K562 (cell line): ENCODE data around the gene RIPK3. TPM values are rescaled to one million over a fixed set of nuclear protein-coding genes. Genes with fewer than 3 reads are reported as not detected.
"Not testable (repeated sequence)": the region's sequence is repeated elsewhere in the genome, so short reads cannot be mapped to it uniquely, and the experiment has no call there.

Experiments
- ATAC-seq: fragments of 200-7000 bp; cut with Tn5 transposase; 3 replicates; pipeline ENCODE4 v1.9.1; 2020; ENCODE audit warnings: moderate library complexity
- BruUV-seq: library from RNA; stranded (reverse); fragments of 400-500 nt; replicated peaks from 2 replicates; lab custom pipeline; 2021; lab: Mats Ljungman, UMichigan
- CTCF ChIA-PET: fragments of 300-600 bp; formaldehyde crosslinking; extraction: SDS; loops from one replicate; lab custom pipeline; 2021; ENCODE audit warnings: low intra/inter-chr PET ratio; lab: Yijun Ruan, JAX
- POLR2A ChIA-PET: fragments of 300-600, 350-650 bp; sonication (Branson Sonifier 250); formaldehyde crosslinking; extraction: SDS; loops from one replicate; lab custom pipeline; 2021; ENCODE audit warnings: antibody characterized with exemption, inconsistent platforms; lab: Yijun Ruan, JAX
- DNase-seq, 4 experiments: peaks; one replicate each; pipeline versions ENCODE4 v3.0.0 to v3.0.0-alpha.2; 2011 to 2018; ENCODE audit warnings: low spot score in 3 of 4, mixed read lengths in 3 of 4; ENCODE audit errors: extremely low read depth in 1 of 4
- FAIRE-seq: peaks from 2 replicates; lab custom pipeline; 2011; peaks lifted over from hg19 to GRCh38; lab: Jason Lieb, UNC
- H2AFZ ChIP-seq: 2 replicates; pipeline ENCODE4 v1.6.0; 2011; ENCODE audit warnings: low read depth, low read length, control low read depth, inconsistent platforms
- H3K27ac ChIP-seq: fragments of 200-600 bp; 3 replicates; pipeline ENCODE4 v1.8.0; 2011; ENCODE audit warnings: low read depth, mild to moderate bottlenecking, control low read depth, inconsistent platforms, low read length, moderate library complexity, mixed read lengths; ENCODE audit errors: extremely low read depth
- H3K27me3 ChIP-seq, 2 experiments: fragments of 300-600 bp in 1 of 2; 2 replicates in 1 of 2; 3 replicates in 1 of 2; pipeline versions ENCODE4 v1.6.0 to v1.8.0; 2011; ENCODE audit warnings: inconsistent platforms in 2 of 2, low read length in 2 of 2, mild to moderate bottlenecking in 1 of 2, mixed read lengths in 1 of 2, moderate library complexity in 1 of 2; ENCODE audit not compliant: control insufficient read depth in 2 of 2, insufficient read depth in 2 of 2
- H3K36me3 ChIP-seq: fragments of 300-600 bp; 3 replicates; pipeline ENCODE4 v1.8.0; 2011; ENCODE audit warnings: mild to moderate bottlenecking, low read length, inconsistent platforms; ENCODE audit not compliant: control insufficient read depth, insufficient read depth
- H3K4me1 ChIP-seq, 2 experiments: fragments of 200-600 bp in 1 of 2; replicated peaks in 1 of 2; 2 replicates in 1 of 2; 3 replicates in 1 of 2; pipeline versions ENCODE4 v1.5.1 to v1.8.0; 2011; ENCODE audit warnings: inconsistent platforms in 2 of 2, low read length in 2 of 2, mild to moderate bottlenecking in 1 of 2, mixed read lengths in 1 of 2, moderate library complexity in 1 of 2; ENCODE audit not compliant: control insufficient read depth in 2 of 2, insufficient read depth in 2 of 2
- H3K4me2 ChIP-seq: 2 replicates; pipeline ENCODE4 v1.6.1; 2011; ENCODE audit warnings: low read length, control low read depth, inconsistent platforms, mixed read lengths; ENCODE audit not compliant: insufficient read depth
- H3K4me3 ChIP-seq: fragments of 200-600 bp; sonication (generic), shearing (Covaris generic); 2 replicates; pipeline ENCODE4 v1.5.1; 2016; ENCODE audit warnings: control low read depth, inconsistent platforms
- H3K79me2 ChIP-seq: fragments of 200-600 bp; 3 replicates; pipeline ENCODE4 v1.8.0; 2011; ENCODE audit warnings: low read length, inconsistent platforms; ENCODE audit not compliant: control insufficient read depth, insufficient read depth
- H3K9ac ChIP-seq, 2 experiments: 2 replicates each; pipeline versions ENCODE4 v1.6.0 to v1.6.1; 2011; ENCODE audit warnings: low read depth in 2 of 2, low read length in 2 of 2, control low read depth in 1 of 2, inconsistent platforms in 1 of 2, mild to moderate bottlenecking in 1 of 2, mixed read lengths in 1 of 2; ENCODE audit not compliant: insufficient read depth in 1 of 2
- H3K9me1 ChIP-seq: one replicate; pipeline ENCODE4 v1.6.0; 2011; ENCODE audit warnings: inconsistent platforms, mild to moderate bottlenecking, low read length, moderate library complexity; ENCODE audit not compliant: control insufficient read depth, insufficient read depth
- H3K9me3 ChIP-seq: replicated peaks from 2 replicates; pipeline ENCODE4 v1.5.1; 2011; ENCODE audit warnings: low read depth, low read length, inconsistent platforms; ENCODE audit not compliant: control insufficient read depth, insufficient read depth
- H4K20me1 ChIP-seq: replicated peaks from 2 replicates; pipeline ENCODE4 v1.6.1; 2011; ENCODE audit warnings: low read length, inconsistent platforms, mixed read lengths; ENCODE audit not compliant: control insufficient read depth, insufficient read depth
- CBFA2T3 ChIP-seq: fragments of 450-650 bp; IDR thresholded peaks from 2 replicates; pipeline ENCODE4 v1.6.1; 2017
- HNRNPLL ChIP-seq: fragments of 200-400 bp; formaldehyde crosslinking; IDR thresholded peaks from 2 replicates; pipeline ENCODE4 v1.6.1; 2017; ENCODE audit warnings: low read length, low read depth, mild to moderate bottlenecking; ENCODE audit not compliant: poor library complexity, severe bottlenecking
- SMARCE1 ChIP-seq: fragments of 450-650 bp; IDR thresholded peaks from 2 replicates; pipeline ENCODE4 v1.7.1; 2016; ENCODE audit warnings: mild to moderate bottlenecking
- ZBTB11 ChIP-seq, 3 experiments: fragments of 200-800 bp in 1 of 3; fragments of 250-450 bp in 1 of 3; fragments of 450-650 bp in 1 of 3; sonication (Bioruptor Pico) in 1 of 3; sonication (Bioruptor generic) in 1 of 3; formaldehyde crosslinking in 1 of 3; IDR thresholded peaks; 2 replicates each; pipeline versions ENCODE4 v1.6.1 to v1.8.0; 2016 to 2022; ENCODE audit warnings: mild to moderate bottlenecking in 2 of 3, missing genetic modification characterization in 2 of 3, missing compliant biosample characterization in 1 of 3, moderate library complexity in 1 of 3
- WGBS: fragments of 100-300 bp; shearing (Covaris generic); methylation state at CpG from one replicate; pipeline ENCODE4 v1.1.6; 2016; ENCODE audit warnings: low coverage, mixed read lengths; ENCODE audit not compliant: insufficient coverage; ENCODE audit errors: missing lambda C conversion rate; 5-methylcytosine and 5-hydroxymethylcytosine counted together
- in situ Hi-C: fragments of 300-500 bp; cut with MboI; formaldehyde crosslinking; loops from 4 replicates; pipeline ENCODE4 v1.15.0; 2018; ENCODE audit warnings: inconsistent platforms, mixed read lengths
- intact Hi-C: fragments of 100-400 bp; cut with micrococcal nuclease; formaldehyde crosslinking; loops from 2 replicates; pipeline ENCODE4 v1.14.2; 2022
- polyA plus RNA-seq, 8 experiments: library from polyadenylated mRNA; depleted of rRNA in 4 of 8; stranded (reverse) in 5 of 8; unstranded in 3 of 8; fragments of >200 nt; fragmentation: Nextera tagmentation in 2 of 8; fragmentation: Illumina TruSeq in 1 of 8; extraction: Ambion mirVana in 2 of 8; extraction: Trizol in 1 of 8; gene quantifications; 2 replicates each; pipeline versions ENCODE4 v1.2.1 to v1.2.3, GENCODE V29; 2011 to 2014; ENCODE audit warnings: inconsistent platforms in 1 of 8, missing spikeins in 1 of 8
- total RNA-seq, 7 experiments: library from RNA; depleted of rRNA in 6 of 7; stranded (reverse); fragments of >200 nt in 6 of 7; fragmentation: Illumina TruSeq in 2 of 7; extraction: Trizol in 2 of 7; gene quantifications; 2 replicates each; pipeline versions ENCODE4 v1.2.1 to v1.2.3, GENCODE V29; 2011 to 2021; ENCODE audit warnings: low replicate concordance in 1 of 7
- TF ChIP-seq, protein P1 (sequence below): fragments of 200-800 bp; sonication (Bioruptor generic); IDR thresholded peaks from 2 replicates; pipeline ENCODE4 v1.6.1; 2017; ENCODE audit warnings: missing genetic modification characterization, missing compliant biosample characterization

The RIPK3 gene
- total and polyA plus RNA-seq, 9 of the 15 experiments (the other 6 are each of a cell fraction or from before 2014, with no cell fraction given) = 0.03 to 0.43 (median 0.28) TPM; not detected in 3

- ATAC-seq (no peak), FAIRE-seq (peak; percentile 6), DNase-seq (no peak)
- Histone ChIP-seq H3K79me2 (no peaks in the 10 kb centered on the region), H3K4me1 (peaks cover 7 to 11% of the 10 kb centered on the region in 2 experiments; a peak in 3 of 5 replicates), H3K36me3 (no peaks in the 10 kb centered on the region), H3K4me2 (peak overlapping the region; percentile 54), H3K9me3 (no peaks in the 10 kb centered on the region), H2AFZ (peak overlapping the region; percentile 80), H4K20me1 (no peaks in the 10 kb centered on the region), H3K27me3 (no peaks in the 10 kb centered on the region), H3K9ac (no peak overlapping the region; a peak in 1 of 4 replicates), H3K9me1 (no peaks in the 10 kb centered on the region)
- POLR2A ChIA-PET = interaction anchor here (0.7 to 1.0 kb wide), 2 partner anchors 12 to 16 kb away, joined by 3 to 4 read pairs; no protein-coding TSS in a partner anchor
- in situ Hi-C loops (no loop called here), intact Hi-C loops (no loop called here)
- no TSS peak for BruUV-seq
- 11% methylated on average over 2 of the region's 2 CpGs for WGBS
- TF ChIP-seq HNRNPLL (no peak), ZBTB11 (CRISPR knock-in tag; IDR thresholded peaks at IDR 0.05) (no peak), SMARCE1 (no peak), CBFA2T3 (0 out of 2 replicates have a peak, but pooled peaks have one; percentile 20)
- TF ChIP-seq, protein P1, sequence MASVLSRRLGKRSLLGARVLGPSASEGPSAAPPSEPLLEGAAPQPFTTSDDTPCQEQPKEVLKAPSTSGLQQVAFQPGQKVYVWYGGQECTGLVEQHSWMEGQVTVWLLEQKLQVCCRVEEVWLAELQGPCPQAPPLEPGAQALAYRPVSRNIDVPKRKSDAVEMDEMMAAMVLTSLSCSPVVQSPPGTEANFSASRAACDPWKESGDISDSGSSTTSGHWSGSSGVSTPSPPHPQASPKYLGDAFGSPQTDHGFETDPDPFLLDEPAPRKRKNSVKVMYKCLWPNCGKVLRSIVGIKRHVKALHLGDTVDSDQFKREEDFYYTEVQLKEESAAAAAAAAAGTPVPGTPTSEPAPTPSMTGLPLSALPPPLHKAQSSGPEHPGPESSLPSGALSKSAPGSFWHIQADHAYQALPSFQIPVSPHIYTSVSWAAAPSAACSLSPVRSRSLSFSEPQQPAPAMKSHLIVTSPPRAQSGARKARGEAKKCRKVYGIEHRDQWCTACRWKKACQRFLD (CRISPR knock-in tag) = no peak
- TF ChIP-seq, all 486 proteins: peak for 1
- Histone ChIP-seq H3K27ac (no peak overlapping the region), H3K4me3 (no peak overlapping the region)
- CTCF ChIA-PET = no interaction called here
These were observed 48.8 kb upstream of the RIPK3 start for GRCh38 chr14:24388474-24389179.

- H3K27me3 ChIP-seq, FAIRE-seq, H4K20me1 ChIP-seq, H3K9me1 ChIP-seq, H3K4me2 ChIP-seq, BruUV-seq, DNase-seq, H3K79me2 ChIP-seq, intact Hi-C loops, in situ Hi-C loops, ATAC-seq, H3K27ac ChIP-seq, H3K4me3 ChIP-seq, CTCF ChIA-PET, H3K9ac ChIP-seq, H3K36me3 ChIP-seq, H2AFZ ChIP-seq, H3K9me3 ChIP-seq, POLR2A ChIA-PET: not testable (repeated sequence)
- H3K4me1 ChIP-seq = peaks cover 7 to 11% of the 10 kb centered on the region in 2 experiments; a peak in 3 of 5 replicates
- 21% methylated on average over 5 of the region's 5 CpGs for WGBS
These were observed 47.8 kb upstream of the RIPK3 start for GRCh38 chr14:24387579-24387978.
